Measurements from ENCODE around the gene SRBD1. TPM values are rescaled to one million over a fixed set of nuclear protein-coding genes. Genes with fewer than 3 reads are reported as not detected.

The SRBD1 gene
- total RNA-seq, 2 donors from 2014 or later: 11.8 to 14.4 TPM

DNA sequence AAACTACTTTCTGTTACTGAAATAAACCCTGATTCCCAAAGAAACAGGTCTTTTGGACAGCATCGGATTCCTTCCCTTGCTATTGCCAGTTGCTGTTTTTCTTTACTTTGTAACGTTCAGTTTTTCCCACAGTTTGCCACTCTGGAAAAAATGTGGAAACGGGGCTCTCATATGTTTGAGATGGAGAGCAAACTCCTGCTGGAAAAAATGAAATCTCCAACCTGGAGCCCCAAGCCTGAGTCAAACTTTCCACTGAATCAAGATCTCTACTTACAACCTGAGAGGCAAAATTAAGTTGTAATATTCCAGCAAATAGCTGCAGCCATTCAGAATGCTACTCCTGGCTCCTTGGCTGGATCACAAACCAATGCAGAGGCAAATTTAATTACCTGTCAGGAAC is 270.7 kb downstream of the SRBD1 start:
- TF ChIP-seq, protein P1, sequence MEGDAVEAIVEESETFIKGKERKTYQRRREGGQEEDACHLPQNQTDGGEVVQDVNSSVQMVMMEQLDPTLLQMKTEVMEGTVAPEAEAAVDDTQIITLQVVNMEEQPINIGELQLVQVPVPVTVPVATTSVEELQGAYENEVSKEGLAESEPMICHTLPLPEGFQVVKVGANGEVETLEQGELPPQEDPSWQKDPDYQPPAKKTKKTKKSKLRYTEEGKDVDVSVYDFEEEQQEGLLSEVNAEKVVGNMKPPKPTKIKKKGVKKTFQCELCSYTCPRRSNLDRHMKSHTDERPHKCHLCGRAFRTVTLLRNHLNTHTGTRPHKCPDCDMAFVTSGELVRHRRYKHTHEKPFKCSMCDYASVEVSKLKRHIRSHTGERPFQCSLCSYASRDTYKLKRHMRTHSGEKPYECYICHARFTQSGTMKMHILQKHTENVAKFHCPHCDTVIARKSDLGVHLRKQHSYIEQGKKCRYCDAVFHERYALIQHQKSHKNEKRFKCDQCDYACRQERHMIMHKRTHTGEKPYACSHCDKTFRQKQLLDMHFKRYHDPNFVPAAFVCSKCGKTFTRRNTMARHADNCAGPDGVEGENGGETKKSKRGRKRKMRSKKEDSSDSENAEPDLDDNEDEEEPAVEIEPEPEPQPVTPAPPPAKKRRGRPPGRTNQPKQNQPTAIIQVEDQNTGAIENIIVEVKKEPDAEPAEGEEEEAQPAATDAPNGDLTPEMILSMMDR (IDR thresholded peaks at IDR 0.05): no peak

DNA sequence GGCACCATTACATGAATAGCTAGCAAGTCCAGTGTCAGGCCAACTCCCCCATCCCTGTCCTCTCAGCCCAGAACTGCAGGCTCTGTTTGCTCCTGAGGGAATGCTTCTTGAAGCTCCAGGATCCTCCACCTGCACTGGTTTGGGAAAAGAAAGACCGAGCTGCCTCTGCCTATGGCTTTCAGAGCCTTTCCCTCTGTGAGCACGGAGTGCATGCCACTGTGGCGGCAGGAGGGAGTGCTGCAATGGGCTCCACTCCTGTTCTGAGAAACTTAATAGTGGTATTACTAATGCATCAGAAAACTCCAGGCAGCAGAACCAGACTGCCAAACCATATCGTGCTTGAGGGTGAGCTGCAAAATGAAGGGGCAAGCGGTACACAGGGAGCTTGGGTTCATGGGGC is 271.8 kb downstream of the SRBD1 start:
- intact Hi-C loops (cut with DNase I): no loop called here
- Histone ChIP-seq H3K9me3 (no peaks in the 10 kb centered on the region), H3K4me1 (no peaks in the 10 kb centered on the region), H3K36me3 (no peaks in the 10 kb centered on the region), H3K4me3 (no peak overlapping the region), H3K27me3 (no peaks in the 10 kb centered on the region), H3K27ac (no peak overlapping the region), H3K9ac (ENCODE audit: low read depth in 2 of 2, low read length in 2 of 2) (no peak overlapping the region)
- TF ChIP-seq, protein P1 (IDR thresholded peaks at IDR 0.05): no peak
- DNase-seq: no peak

More for the DNA sequence above, 270.7 kb downstream of the SRBD1 start:
- no peaks in the 10 kb centered on the region for H3K36me3 ChIP-seq
- H3K9me3 ChIP-seq: no peaks in the 10 kb centered on the region
- H3K4me1 ChIP-seq: no peaks in the 10 kb centered on the region
- no peak overlapping the region for H3K27ac ChIP-seq
- H3K9ac ChIP-seq (ENCODE audit: low read depth in 2 of 2, low read length in 2 of 2): no peak overlapping the region
- no peak for DNase-seq
- H3K4me3 ChIP-seq: no peak overlapping the region
- H3K27me3 ChIP-seq: no peaks in the 10 kb centered on the region
- intact Hi-C loops (cut with DNase I): no loop called here

Other genes starting within 250 kb of the SRBD1 start
- 10 to 100 TPM; 17.5 to 25.8 TPM for gene PRKCE, start 40.4 kb upstream of the SRBD1 start, total RNA-seq